ENCODE results near the gene LCA5. TPM values are rescaled to one million over a fixed set of nuclear protein-coding genes. Genes with fewer than 3 reads are reported as not detected.

The LCA5 gene
- total RNA-seq, 1 donor from 2014 or later: 4.4 TPM

DNA sequence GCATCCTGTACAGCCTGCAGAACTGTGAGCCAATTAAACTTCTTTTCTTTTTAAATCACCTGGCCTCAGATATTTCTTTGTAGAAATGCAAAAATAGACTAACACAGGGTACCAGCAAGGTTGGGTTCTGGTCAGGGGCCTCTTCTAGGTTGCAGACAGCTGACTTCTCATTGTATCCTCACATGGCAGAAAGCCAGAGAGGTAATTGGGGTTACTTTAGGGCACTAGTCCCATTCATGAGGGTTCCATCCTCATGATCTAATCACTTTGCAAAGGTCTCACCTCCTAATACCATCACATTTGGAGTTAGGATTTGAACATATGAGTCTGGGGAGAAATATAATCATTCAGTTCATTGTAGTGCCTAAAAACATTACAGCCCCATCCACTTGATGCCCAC, 101.5 kb downstream of the LCA5 start:
- no peak overlapping the region for H3K4me3 Mint-ChIP-seq (ENCODE audit: unreplicated experiment)
- no peak overlapping the region for H3K27ac Mint-ChIP-seq (ENCODE audit: unreplicated experiment)
- H3K27me3 Mint-ChIP-seq (ENCODE audit: low read depth): no peaks in the 10 kb centered on the region

More for the DNA sequence above, 101.5 kb downstream of the LCA5 start:
- TF ChIP-seq, protein P1, sequence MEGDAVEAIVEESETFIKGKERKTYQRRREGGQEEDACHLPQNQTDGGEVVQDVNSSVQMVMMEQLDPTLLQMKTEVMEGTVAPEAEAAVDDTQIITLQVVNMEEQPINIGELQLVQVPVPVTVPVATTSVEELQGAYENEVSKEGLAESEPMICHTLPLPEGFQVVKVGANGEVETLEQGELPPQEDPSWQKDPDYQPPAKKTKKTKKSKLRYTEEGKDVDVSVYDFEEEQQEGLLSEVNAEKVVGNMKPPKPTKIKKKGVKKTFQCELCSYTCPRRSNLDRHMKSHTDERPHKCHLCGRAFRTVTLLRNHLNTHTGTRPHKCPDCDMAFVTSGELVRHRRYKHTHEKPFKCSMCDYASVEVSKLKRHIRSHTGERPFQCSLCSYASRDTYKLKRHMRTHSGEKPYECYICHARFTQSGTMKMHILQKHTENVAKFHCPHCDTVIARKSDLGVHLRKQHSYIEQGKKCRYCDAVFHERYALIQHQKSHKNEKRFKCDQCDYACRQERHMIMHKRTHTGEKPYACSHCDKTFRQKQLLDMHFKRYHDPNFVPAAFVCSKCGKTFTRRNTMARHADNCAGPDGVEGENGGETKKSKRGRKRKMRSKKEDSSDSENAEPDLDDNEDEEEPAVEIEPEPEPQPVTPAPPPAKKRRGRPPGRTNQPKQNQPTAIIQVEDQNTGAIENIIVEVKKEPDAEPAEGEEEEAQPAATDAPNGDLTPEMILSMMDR (IDR thresholded peaks at IDR 0.05): no peak
- no peaks in the 10 kb centered on the region for H3K36me3 Mint-ChIP-seq (ENCODE audit: low read depth)
- peaks cover under 1% of the 10 kb centered on the region for H3K9me3 Mint-ChIP-seq (ENCODE audit: low read depth)
- DNase-seq (ENCODE audit: low spot score): no peak
- peaks cover 26% of the 10 kb centered on the region for H3K4me1 Mint-ChIP-seq (ENCODE audit: low read depth)

Other genes with a start within 250 kb of the LCA5 start
- 2.7 to 2.9 TPM (median 2.8 TPM) in 3 replicates for gene SH3BGRL2, start 93.9 kb upstream of the LCA5 start, total RNA-seq